OCI-LY3 (cell line): Measurements from ENCODE around the gene GAL3ST2.
A peak's percentile ranks its signal among the peaks of the same experiment; 100 is the strongest.
"Not testable (repeated sequence)": the region's sequence is repeated elsewhere in the genome, so short reads cannot be mapped to it uniquely, and the experiment has no call there.

Experiments used
- H2AFZ ChIP-seq: fragments of 200-600, 300-600 bp; shearing (Covaris generic); 2 replicates; pipeline ENCODE4 v1.6.0; 2014; ENCODE audit warnings: antibody characterized with exemption, low read depth, low read length
- H3K27ac ChIP-seq: fragments of 200-600, 300-600 bp; sonication (generic); 2 replicates; pipeline ENCODE4 v1.5.1; 2014; ENCODE audit warnings: mild to moderate bottlenecking, low read length, moderate library complexity, mixed read lengths
- H3K27me3 ChIP-seq: fragments of 200-600, 300-600 bp; sonication (generic); 2 replicates; pipeline ENCODE4 v1.6.1; 2014; ENCODE audit warnings: low read depth, low read length, mixed read lengths
- H3K36me3 ChIP-seq: fragments of 200-600, 300-600 bp; sonication (generic); replicated peaks from 2 replicates; pipeline ENCODE3; 2014; ENCODE audit warnings: low read depth, low read length, mixed read lengths
- H3K4me1 ChIP-seq: fragments of 300-600, 200-600 bp; sonication (generic); 2 replicates; pipeline ENCODE4 v1.6.1; 2014; ENCODE audit warnings: low read length, mixed read lengths
- H3K4me2 ChIP-seq: fragments of 200-600, 300-600 bp; sonication (generic); 2 replicates; pipeline ENCODE4 v1.6.1; 2014; ENCODE audit warnings: low read length, mixed read lengths
- H3K4me3 ChIP-seq: fragments of 300-600, 200-600 bp; sonication (generic); 2 replicates; pipeline ENCODE4 v1.5.1; 2014; ENCODE audit warnings: antibody characterized with exemption, mild to moderate bottlenecking, low read length, moderate library complexity
- H3K79me2 ChIP-seq: fragments of 300-600, 200-600 bp; shearing (Covaris generic); 2 replicates; pipeline ENCODE4 v1.6.1; 2014; ENCODE audit warnings: mild to moderate bottlenecking, low read length, mixed read lengths
- H3K9ac ChIP-seq: fragments of 300-600, 200-600 bp; shearing (Covaris generic); 2 replicates; pipeline ENCODE4 v1.6.0; 2014; ENCODE audit warnings: mild to moderate bottlenecking, low read length, moderate library complexity
- H3K9me3 ChIP-seq: fragments of 200-600, 300-600 bp; shearing (Covaris generic); 2 replicates; pipeline ENCODE4 v1.6.1; 2014; ENCODE audit warnings: low read length, mixed read lengths; ENCODE audit not compliant: insufficient read depth
- H4K20me1 ChIP-seq: fragments of 200-600, 300-600 bp; sonication (generic); 2 replicates; pipeline ENCODE4 v1.6.1; 2016; ENCODE audit warnings: low read length, mixed read lengths; ENCODE audit not compliant: insufficient read depth
- CTCF ChIP-seq: fragments of 200-600, 300-600 bp; sonication (generic); IDR thresholded peaks from 2 replicates; pipeline ENCODE4 v1.5.1; 2014; ENCODE audit warnings: antibody characterized with exemption, low read length, low read depth
- EZH2phosphoT487 ChIP-seq: fragments of 200-600 bp; shearing (Covaris generic); IDR thresholded peaks from 2 replicates; pipeline ENCODE4 v1.6.1; 2018; ENCODE audit warnings: antibody characterized with exemption, mixed run types, low read depth

Gene GAL3ST2

DNA sequence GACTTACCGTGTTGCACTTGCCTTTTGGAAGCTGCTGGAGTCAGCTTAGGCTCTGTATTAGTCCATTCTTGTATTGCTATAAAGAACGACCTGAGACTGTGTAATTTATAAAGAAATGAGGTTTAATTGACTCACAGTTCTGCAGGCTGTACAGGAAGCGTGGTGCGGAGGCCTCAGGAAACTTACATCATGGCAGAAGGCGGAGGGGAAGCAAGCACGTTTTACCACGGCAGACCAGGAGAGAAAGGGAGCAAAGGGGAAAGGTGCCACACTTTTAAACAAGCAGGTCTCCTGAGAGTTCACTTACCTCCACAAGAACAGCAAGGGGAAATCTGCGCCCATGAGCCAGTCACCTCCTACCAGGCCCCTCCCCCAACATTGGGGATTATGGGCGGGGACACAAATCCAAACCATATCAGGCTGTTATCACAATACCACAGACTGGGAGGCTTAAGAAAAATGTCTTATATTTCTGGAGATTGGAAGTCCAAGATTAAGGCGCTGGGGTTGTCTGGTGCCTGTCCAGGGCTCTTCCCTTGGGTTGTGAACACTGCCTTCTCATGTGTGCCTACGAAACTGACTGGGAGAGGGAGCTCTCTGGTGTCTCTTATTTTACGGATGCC, 45.8 kb upstream of the GAL3ST2 start:
- no peak overlapping the region for H2AFZ ChIP-seq
- H3K4me2 ChIP-seq: peak overlapping the region; percentile 88
- H3K36me3 ChIP-seq: peaks cover 9% of the 10 kb centered on the region

GRCh38 chr2:241732513-241733186, 44.0 kb upstream of the GAL3ST2 start:
- Histone ChIP-seq H3K79me2 (peaks cover 12% of the 10 kb centered on the region), H3K27ac (peak overlapping the region; percentile 85), H3K9ac (peak overlapping the region; percentile 38; the same call in 1 of the 2 replicates), H3K4me1 (peaks cover 51% of the 10 kb centered on the region), H3K4me2 (peak overlapping the region; percentile 88)
- H2AFZ ChIP-seq, H3K27me3 ChIP-seq, H4K20me1 ChIP-seq, H3K9me3 ChIP-seq, H3K4me3 ChIP-seq, H3K36me3 ChIP-seq: not testable (repeated sequence)
- peak; percentile 14 for TF ChIP-seq CTCF

More for the DNA sequence above, 45.8 kb upstream of the GAL3ST2 start:
- H3K79me2 ChIP-seq: peaks cover 11% of the 10 kb centered on the region
- peaks cover 59% of the 10 kb centered on the region for H3K4me1 ChIP-seq
- no peaks in the 10 kb centered on the region for H4K20me1 ChIP-seq
- peak overlapping the region; percentile 38; the same call in 1 of the 2 replicates for H3K9ac ChIP-seq
- H3K4me3 ChIP-seq: no peak overlapping the region
- peak overlapping the region; percentile 85 for H3K27ac ChIP-seq
- no peaks in the 10 kb centered on the region for H3K27me3 ChIP-seq
- no peaks in the 10 kb centered on the region for H3K9me3 ChIP-seq
- TF ChIP-seq CTCF: no peak
- no peak for TF ChIP-seq EZH2phosphoT487

DNA sequence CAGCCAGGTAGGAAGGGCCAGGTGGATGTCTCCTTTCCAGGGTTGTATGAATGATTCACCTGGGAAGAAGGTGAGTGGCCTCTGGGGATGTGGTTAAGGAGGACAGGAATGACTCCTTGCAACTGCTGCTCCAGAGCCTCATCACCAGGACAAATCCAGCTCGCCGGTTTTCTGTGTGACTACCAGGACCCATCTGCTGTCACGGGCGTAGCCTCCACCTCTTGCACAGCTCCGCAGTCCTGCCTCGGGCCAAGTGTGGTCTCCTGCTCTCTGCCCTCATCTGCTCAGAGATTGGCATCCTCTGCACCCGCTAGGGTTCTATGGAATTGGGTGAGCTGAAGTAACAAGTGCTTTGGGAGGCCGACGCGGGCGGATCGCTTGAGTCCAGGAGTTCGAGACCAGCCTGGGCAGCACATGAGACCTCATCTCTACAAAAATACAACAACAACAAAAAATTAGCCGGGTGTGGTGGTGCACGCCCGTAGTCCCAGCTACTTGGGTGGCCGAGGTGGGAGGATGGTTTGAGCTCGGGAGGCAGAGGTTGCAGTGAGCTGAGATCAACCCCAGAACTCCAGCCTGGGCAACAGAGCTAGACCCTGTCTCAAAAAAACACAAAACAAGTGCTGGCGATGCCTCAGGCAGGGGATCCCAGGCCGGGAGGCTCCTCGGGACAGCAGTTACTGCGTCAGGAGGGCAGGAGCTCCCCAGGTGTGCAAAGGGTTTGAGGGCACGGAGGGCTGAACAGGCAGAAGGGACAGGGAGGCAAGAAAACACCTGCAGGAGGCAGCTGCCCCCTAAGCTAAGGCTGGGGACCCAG, 43.0 kb upstream of the GAL3ST2 start:
- no peak overlapping the region for H2AFZ ChIP-seq
- H4K20me1 ChIP-seq: no peaks in the 10 kb centered on the region
- H3K27me3 ChIP-seq: no peaks in the 10 kb centered on the region
- TF ChIP-seq CTCF (no peak), EZH2phosphoT487 (no peak)
- H3K4me2 ChIP-seq: peak overlapping the region; percentile 76
- H3K4me3 ChIP-seq: peak overlapping the region; percentile 97
- peaks cover 4% of the 10 kb centered on the region for H3K36me3 ChIP-seq
- H3K79me2 ChIP-seq: peaks cover 12% of the 10 kb centered on the region
- H3K9me3 ChIP-seq: no peaks in the 10 kb centered on the region
- peaks cover 51% of the 10 kb centered on the region for H3K4me1 ChIP-seq
- no peak overlapping the region for H3K27ac ChIP-seq
- H3K9ac ChIP-seq: peak overlapping the region; percentile 64; the same call in 1 of the 2 replicates

DNA sequence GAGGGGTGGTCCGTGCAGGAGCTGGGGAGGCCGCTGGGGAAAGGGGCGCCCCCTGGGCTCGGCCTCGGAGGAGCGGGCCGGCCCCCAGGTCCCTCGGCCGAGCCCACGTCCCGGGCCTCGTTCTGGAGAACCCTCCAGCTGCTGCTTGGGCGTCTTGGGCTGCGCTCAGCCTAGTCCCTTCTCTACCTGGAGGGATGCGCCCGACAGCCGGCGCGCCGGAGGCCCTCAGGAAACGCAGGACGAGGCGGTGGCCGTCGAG, 42.5 kb upstream of the GAL3ST2 start:
- Histone ChIP-seq H3K36me3 (no peaks in the 10 kb centered on the region), H3K4me2 (peak overlapping the region; percentile 76), H4K20me1 (no peaks in the 10 kb centered on the region), H3K79me2 (peaks cover 12% of the 10 kb centered on the region), H3K27me3 (no peaks in the 10 kb centered on the region), H3K9ac (peak overlapping the region; percentile 64; the same call in 1 of the 2 replicates), H3K9me3 (no peaks in the 10 kb centered on the region), H3K27ac (no peak overlapping the region), H2AFZ (peak overlapping the region; percentile 39; the same call in 1 of the 2 replicates), H3K4me1 (peaks cover 47% of the 10 kb centered on the region), H3K4me3 (peak overlapping the region; percentile 97)
- no peak for TF ChIP-seq EZH2phosphoT487
- TF ChIP-seq CTCF: peak; percentile 22; the same call in 1 of the 2 replicates
